ENCODE data around the gene HPF1.
"Not testable (repeated sequence)": the region's sequence is repeated elsewhere in the genome, so short reads cannot be mapped to it uniquely, and the experiment has no call there.

HPF1 gene

GRCh38 chr4:169738604-169739003, 19.1 kb downstream of the HPF1 start:
- DNase-seq, result not testable (repeated sequence)

DNA sequence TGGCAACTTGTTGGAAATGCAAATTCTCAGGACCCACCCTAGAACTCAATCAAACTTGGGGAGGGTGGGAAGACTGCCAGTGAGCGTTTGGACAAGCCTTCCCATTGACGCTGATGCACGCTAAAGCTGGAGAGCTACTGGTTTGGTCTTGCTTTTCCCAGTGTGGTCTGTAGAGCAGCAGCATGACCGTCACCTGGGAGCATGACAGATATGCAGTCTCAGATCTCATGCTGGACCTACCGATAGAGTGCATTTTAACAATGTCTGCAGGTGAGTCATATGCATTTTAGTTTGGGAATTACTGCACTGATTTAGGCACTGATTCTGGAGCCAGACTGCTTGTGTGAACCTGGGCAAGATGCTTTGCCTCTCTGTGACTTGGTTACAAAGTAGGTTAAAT, 27.2 kb downstream of the HPF1 start:
- no peak for DNase-seq

GRCh38 chr4:169727616-169728015, 30.1 kb downstream of the HPF1 start:
- DNase-seq, result no peak

DNA sequence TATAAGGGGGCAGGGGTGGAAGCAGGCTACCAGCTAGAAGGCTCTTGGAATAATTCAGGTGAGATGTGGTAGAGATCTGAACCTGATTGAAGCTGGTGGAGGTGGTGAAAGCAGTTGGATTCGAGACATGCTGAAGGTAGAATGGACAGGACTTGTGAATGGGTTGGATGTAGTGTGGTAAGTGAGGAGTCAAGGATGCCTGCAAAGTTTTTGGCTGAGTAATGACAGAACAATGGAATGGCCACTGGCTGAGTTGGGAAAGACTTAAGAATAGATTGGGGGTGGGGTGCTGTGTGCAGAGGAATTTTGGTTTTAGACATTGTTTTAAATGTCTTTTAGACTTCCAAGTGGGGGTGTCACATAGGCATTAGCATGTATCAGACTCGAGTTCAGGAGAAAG, 33.5 kb downstream of the HPF1 start:
- DNase-seq, result no peak

- DNase-seq, result peak in 1 of 3 experiments; percentile 22
Measured at GRCh38 chr4:169723207-169723965, 34.4 kb downstream of the HPF1 start.

GRCh38 chr4:169720529-169720928, 37.2 kb downstream of the HPF1 start:
- DNase-seq, result no peak

GRCh38 chr4:169716677-169717076, 41.1 kb downstream of the HPF1 start:
- DNase-seq, result no peak

GRCh38 chr4:169715826-169716225, 41.9 kb downstream of the HPF1 start:
- DNase-seq, result no peak

- no peak for DNase-seq
Measured at GRCh38 chr4:169707958-169708643, 49.6 kb downstream of the HPF1 start.

- DNase-seq, result no peak
Measured at GRCh38 chr4:169698331-169698730, 59.4 kb downstream of the HPF1 start.

GRCh38 chr4:169690787-169691186, 67.0 kb downstream of the HPF1 start:
- DNase-seq, result no peak

- peak in 1 of 3 experiments; percentile 3 for DNase-seq
Measured at GRCh38 chr4:169689681-169690080, 68.1 kb downstream of the HPF1 start.

- DNase-seq, result no peak
Measured at GRCh38 chr4:169682372-169683047, 75.2 kb downstream of the HPF1 start.

Data from NCI-H1417 (cell line).